ENCODE results near the gene ERN1. TPM values are rescaled to one million over a fixed set of nuclear protein-coding genes. Genes with fewer than 3 reads are reported as not detected.

The ERN1 gene
- total and polyA plus RNA-seq, 2 of the 13 experiments (the other 11 are each of a cell fraction or from before 2014, with no cell fraction given): 6.0 to 12.7 TPM

DNA sequence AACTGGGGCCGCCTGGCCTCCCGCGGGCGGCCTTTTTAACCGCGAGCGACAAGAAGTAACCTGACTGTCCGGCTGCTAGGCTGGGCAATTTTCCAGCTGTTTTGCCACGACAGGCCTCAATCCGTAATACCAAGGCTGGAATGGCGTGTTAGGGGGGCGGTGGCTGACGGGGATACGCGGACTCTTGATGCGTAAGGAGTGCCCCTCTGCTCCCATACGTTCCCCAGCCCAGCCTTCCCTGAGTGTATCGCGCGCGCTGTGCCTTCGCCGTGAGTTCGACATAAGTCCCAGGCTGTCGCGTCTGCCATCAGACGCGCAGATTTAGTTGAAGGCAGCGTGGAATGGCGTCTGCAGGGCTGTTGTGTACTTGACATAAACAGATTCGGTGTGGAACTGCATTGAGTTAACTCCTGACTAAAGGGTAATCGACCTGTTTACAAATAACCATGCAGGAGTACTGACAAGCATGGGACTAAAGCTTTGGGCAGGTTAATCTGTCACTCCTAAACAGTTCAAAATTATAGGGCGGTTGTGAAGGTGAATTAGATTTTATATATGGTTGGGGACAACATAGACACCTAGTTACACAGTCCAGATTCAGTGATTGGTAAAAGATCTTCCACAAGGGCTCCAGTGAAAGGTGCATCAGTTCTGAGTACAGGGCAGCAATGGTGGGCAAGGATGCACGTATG, 16.6 kb upstream of the ERN1 start:
- POLR2A ChIA-PET: interaction anchor here (0.6 to 7.1 kb wide), 45 partner anchors 9 to 373 kb away, joined by 3 to 138 read pairs (median 10); partner anchors contain the start of genes CCDC47, CEP95, DDX42 and DDX5
- H3K4me3 ChIP-seq (replicated peaks in 1 of 3; ENCODE audit: insufficient read depth in 1 of 3, low read depth in 2 of 3, low read length in 3 of 3): peak overlapping the region; percentile 75 to 86 (median 84)
- H4K20me1 ChIP-seq (ENCODE audit: insufficient read depth, low read length): no peaks in the 10 kb centered on the region
- H3K9me3 ChIP-seq (ENCODE audit: low read length): no peaks in the 10 kb centered on the region
- H2AFZ ChIP-seq (ENCODE audit: low read length): no peak overlapping the region
- peaks cover 20% of the 10 kb centered on the region for H3K79me2 ChIP-seq (ENCODE audit: insufficient read depth, low read length)
- ATAC-seq (peak; percentile 21), FAIRE-seq (no peak), DNase-seq (ENCODE audit: low spot score) (peak; percentile 52)
- WGBS (ENCODE audit: low lambda C conversion rate): 1% methylated on average over 24 of the region's 34 CpGs
- intact Hi-C loops (cut with micrococcal nuclease; ENCODE audit: unreplicated experiment): loop anchor here (5.0 kb wide), 2 partner anchors 116 to 136 kb away; partner anchors contain the start of gene TEX2
- H3K36me3 ChIP-seq (replicated peaks in 1 of 2; ENCODE audit: control insufficient read depth in 1 of 2, insufficient read depth in 2 of 2, low read length in 2 of 2): no peaks in the 10 kb centered on the region; a peak in 2 of 5 replicates
- in situ Hi-C loops (cut with HindIII; ENCODE audit: extremely low pct_ligation_motif_present, low pct_unique_long_range_greater_than_20kb): loop anchor here (5.0 kb wide), 2 partner anchors 36 to 116 kb away; partner anchors contain the start of gene TEX2
- no TSS peak for BruUV-seq (replicated peaks)
- CTCF ChIA-PET (ENCODE audit: low intra/inter-chr PET ratio, low total read pairs): no interaction called here
- no peaks in the 10 kb centered on the region; a peak in 1 of 5 replicates for H3K27me3 ChIP-seq (ENCODE audit: control insufficient read depth in 1 of 2, insufficient read depth in 2 of 2, low read length in 2 of 2)
- H3K4me2 ChIP-seq (ENCODE audit: low read depth, low read length): peak overlapping the region; percentile 95
- H3K4me1 ChIP-seq (ENCODE audit: insufficient read depth, low read length): peaks cover 62% of the 10 kb centered on the region
- peak overlapping the region; percentile 88 for H3K27ac ChIP-seq (ENCODE audit: extremely low read length, insufficient read depth, low read length)
- H3K9ac ChIP-seq (ENCODE audit: insufficient read depth, low read depth, low read length): peak overlapping the region; percentile 97
- TF ChIP-seq SCMH1 (CRISPR knock-in tag; IDR thresholded peaks at IDR 0.05; ENCODE audit: borderline replicate concordance) (no peak), MTA1 (CRISPR knock-in tag; IDR thresholded peaks at IDR 0.05; ENCODE audit: borderline replicate concordance) (no peak), MXD4 (CRISPR knock-in tag; IDR thresholded peaks at IDR 0.05) (no peak), RFX1 (IDR thresholded peaks at IDR 0.05) (no peak), ZNF318 (CRISPR knock-in tag; IDR thresholded peaks at IDR 0.05) (peak; percentile 32; the same call in 1 of the 2 replicates), JUNB (CRISPR knock-in tag; IDR thresholded peaks at IDR 0.05; ENCODE audit: borderline replicate concordance) (peak; percentile 50; the same call in 1 of the 2 replicates), ZNF335 (CRISPR knock-in tag; IDR thresholded peaks at IDR 0.05) (no peak), GLMP (CRISPR knock-in tag; IDR thresholded peaks at IDR 0.05; ENCODE audit: borderline replicate concordance) (no peak), HDAC1 (CRISPR knock-in tag; IDR thresholded peaks at IDR 0.05) (peak; percentile 2; the same call in 1 of the 2 replicates), HNRNPUL1 (IDR thresholded peaks at IDR 0.05; ENCODE audit: low read depth, low read length) (no peak), CHD2 (IDR thresholded peaks at IDR 0.05; ENCODE audit: low read depth, low read length) (no peak)
- TF ChIP-seq, protein P1, sequence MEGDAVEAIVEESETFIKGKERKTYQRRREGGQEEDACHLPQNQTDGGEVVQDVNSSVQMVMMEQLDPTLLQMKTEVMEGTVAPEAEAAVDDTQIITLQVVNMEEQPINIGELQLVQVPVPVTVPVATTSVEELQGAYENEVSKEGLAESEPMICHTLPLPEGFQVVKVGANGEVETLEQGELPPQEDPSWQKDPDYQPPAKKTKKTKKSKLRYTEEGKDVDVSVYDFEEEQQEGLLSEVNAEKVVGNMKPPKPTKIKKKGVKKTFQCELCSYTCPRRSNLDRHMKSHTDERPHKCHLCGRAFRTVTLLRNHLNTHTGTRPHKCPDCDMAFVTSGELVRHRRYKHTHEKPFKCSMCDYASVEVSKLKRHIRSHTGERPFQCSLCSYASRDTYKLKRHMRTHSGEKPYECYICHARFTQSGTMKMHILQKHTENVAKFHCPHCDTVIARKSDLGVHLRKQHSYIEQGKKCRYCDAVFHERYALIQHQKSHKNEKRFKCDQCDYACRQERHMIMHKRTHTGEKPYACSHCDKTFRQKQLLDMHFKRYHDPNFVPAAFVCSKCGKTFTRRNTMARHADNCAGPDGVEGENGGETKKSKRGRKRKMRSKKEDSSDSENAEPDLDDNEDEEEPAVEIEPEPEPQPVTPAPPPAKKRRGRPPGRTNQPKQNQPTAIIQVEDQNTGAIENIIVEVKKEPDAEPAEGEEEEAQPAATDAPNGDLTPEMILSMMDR (CRISPR knock-in tag; IDR thresholded peaks at IDR 0.05): peak; percentile 2; the same call in 1 of the 2 replicates

Data from HepG2 (cell line).